ENCODE results near the gene OBP2B. TPM values are rescaled to one million over a fixed set of nuclear protein-coding genes. Genes with fewer than 3 reads are reported as not detected.

Gene OBP2B
- total RNA-seq, 2 donors from 2014 or later, result not detected

- Histone ChIP-seq H3K9me3 (no peaks in the 10 kb centered on the region), H3K27me3 (no peaks in the 10 kb centered on the region), H3K36me3 (replicated peaks in 1 of 2; ENCODE audit: insufficient read depth in 1 of 2, low read depth in 2 of 2) (no peaks in the 10 kb centered on the region), H3K4me3 (no peak overlapping the region), H3K27ac (no peak overlapping the region), H3K4me1 (peaks cover 4% of the 10 kb centered on the region)
- intact Hi-C loops (cut with DNase I), result no loop called here
- 94 to 96% methylated on average over 25 to 42 of the region's 42 CpGs for WGBS, 2 donors
- DNase-seq, result peak in 1 of 4 donors; percentile 7
- no peak for TF ChIP-seq CTCF (IDR thresholded peaks at IDR 0.05)
- TF ChIP-seq POLR2A (IDR thresholded peaks at IDR 0.05), result no peak
- ATAC-seq, result no peak
Observed at GRCh38 chr9:133255371-133256135, 46.5 kb upstream of the OBP2B start.

GRCh38 chr9:133254471-133254870 lies 45.4 kb upstream of the OBP2B start:
- Histone ChIP-seq H3K36me3 (replicated peaks in 1 of 2; ENCODE audit: insufficient read depth in 1 of 2, low read depth in 2 of 2) (no peaks in the 10 kb centered on the region), H3K4me3 (no peak overlapping the region), H3K4me1 (peaks cover 6% of the 10 kb centered on the region), H3K9me3 (no peaks in the 10 kb centered on the region), H3K27ac (no peak overlapping the region), H3K27me3 (no peaks in the 10 kb centered on the region)
- no peak for TF ChIP-seq CTCF (IDR thresholded peaks at IDR 0.05)
- WGBS, 2 donors, result 92 to 96% methylated on average over 5 of the region's 5 CpGs
- DNase-seq, result no peak
- no peak for ATAC-seq
- intact Hi-C loops (cut with DNase I), result no loop called here

GRCh38 chr9:133253268-133253667 lies 44.2 kb upstream of the OBP2B start:
- ATAC-seq, result no peak
- intact Hi-C loops (cut with DNase I), result no loop called here
- no peak overlapping the region for H3K4me3 ChIP-seq
- H3K27me3 ChIP-seq, result no peaks in the 10 kb centered on the region
- H3K36me3 ChIP-seq (replicated peaks in 1 of 2; ENCODE audit: insufficient read depth in 1 of 2, low read depth in 2 of 2), result no peaks in the 10 kb centered on the region
- DNase-seq, result no peak
- H3K27ac ChIP-seq, result no peak overlapping the region
- TF ChIP-seq CTCF (IDR thresholded peaks at IDR 0.05) (no peak), POLR2A (IDR thresholded peaks at IDR 0.05) (no peak)
- H3K9me3 ChIP-seq, result no peaks in the 10 kb centered on the region
- 74 to 81% methylated on average over 1 of the region's 1 CpG for WGBS, 2 donors
- H3K4me1 ChIP-seq, result peaks cover 6% of the 10 kb centered on the region

GRCh38 chr9:133252301-133253020 lies 43.4 kb upstream of the OBP2B start:
- 76 to 79% methylated on average over 7 to 16 of the region's 16 CpGs for WGBS, 2 donors
- no peak for DNase-seq
- TF ChIP-seq POLR2A (IDR thresholded peaks at IDR 0.05) (no peak), CTCF (IDR thresholded peaks at IDR 0.05) (no peak)

More at GRCh38 chr9:133252301-133253020, 43.4 kb upstream of the OBP2B start:
- ATAC-seq, result peak; percentile 45
- Histone ChIP-seq H3K36me3 (replicated peaks in 1 of 2; ENCODE audit: insufficient read depth in 1 of 2, low read depth in 2 of 2) (no peaks in the 10 kb centered on the region), H3K27me3 (no peaks in the 10 kb centered on the region), H3K4me3 (no peak overlapping the region), H3K9me3 (no peaks in the 10 kb centered on the region), H3K27ac (no peak overlapping the region), H3K4me1 (peaks cover 6% of the 10 kb centered on the region)
- intact Hi-C loops (cut with DNase I), result no loop called here

All from body of pancreas (tissue), 4 donors.